Raji (cell line): ENCODE results near the gene PCDH10.

Experiments
- POLR2A ChIP-seq: IDR thresholded peaks from 2 replicates; pipeline ENCODE4 v1.6.1; 2011; ENCODE audit warnings: low read depth, low read length, control low read depth; ENCODE audit not compliant: insufficient read depth

Gene PCDH10

GRCh38 chr4:133160853-133161252 is 11.8 kb downstream of the PCDH10 start:
- no peak for TF ChIP-seq POLR2A

DNA sequence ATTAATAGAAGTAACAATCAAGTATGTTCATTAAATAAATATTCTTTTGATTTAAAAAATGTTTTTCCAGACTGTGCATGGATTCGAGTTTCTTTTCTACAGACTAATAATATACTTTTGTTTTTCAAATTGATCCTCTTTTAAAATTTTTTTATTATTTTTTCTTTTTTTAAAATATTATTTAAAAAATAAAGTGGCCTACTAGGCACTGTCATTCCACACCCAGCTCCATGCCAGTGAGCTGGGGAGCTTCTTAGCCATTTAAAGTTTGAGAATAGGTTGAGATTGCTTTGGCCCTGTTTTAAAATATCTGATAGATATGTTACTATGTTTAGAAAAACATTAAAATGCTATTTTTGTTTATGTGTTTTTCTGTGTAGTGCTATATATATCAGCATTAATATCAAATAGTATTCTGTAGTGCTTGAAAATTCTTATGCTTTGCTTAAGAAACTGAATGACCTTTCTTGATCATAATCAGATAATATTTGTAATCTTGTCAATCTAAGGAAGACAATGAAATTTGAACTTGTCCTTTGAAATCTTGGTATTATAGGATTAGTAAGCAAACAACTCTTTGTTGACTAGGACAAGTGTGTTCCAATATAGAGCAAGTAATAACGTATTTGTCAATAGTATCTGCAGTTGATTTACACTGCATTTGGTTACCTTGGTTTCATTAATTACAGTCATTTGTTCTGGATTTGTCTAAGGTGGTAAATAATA is 12.6 kb downstream of the PCDH10 start:
- TF ChIP-seq POLR2A = no peak

DNA sequence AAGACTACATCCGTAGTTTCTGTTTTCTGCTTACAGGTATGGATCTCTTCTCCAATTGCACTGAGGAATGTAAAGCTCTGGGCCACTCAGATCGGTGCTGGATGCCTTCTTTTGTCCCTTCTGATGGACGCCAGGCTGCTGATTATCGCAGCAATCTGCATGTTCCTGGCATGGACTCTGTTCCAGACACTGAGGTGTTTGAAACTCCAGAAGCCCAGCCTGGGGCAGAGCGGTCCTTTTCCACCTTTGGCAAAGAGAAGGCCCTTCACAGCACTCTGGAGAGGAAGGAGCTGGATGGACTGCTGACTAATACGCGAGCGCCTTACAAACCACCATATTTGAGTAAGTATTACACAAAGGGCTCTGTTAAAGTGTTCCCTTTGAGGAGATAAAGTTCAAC is 13.8 kb downstream of the PCDH10 start:
- TF ChIP-seq POLR2A = no peak

DNA sequence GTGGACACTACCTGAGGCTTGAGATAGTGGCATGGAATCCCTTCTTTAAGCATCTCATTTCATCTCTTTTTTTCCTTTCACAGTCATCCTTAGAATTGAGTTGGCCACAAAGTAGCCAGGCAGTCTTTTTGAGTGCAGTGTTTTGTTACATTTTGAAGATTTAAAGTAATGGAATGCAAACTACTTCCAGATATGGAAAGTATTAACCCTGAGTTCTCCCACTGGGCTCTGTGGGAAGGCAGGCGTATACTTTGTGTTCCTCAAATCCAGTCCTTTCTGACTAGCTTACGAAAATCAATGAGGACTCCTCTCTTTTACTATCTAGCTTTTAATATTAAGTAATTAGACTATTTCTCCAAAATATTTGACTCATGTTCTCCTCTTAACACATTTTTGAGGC is 29.9 kb downstream of the PCDH10 start:
- TF ChIP-seq POLR2A = no peak

DNA sequence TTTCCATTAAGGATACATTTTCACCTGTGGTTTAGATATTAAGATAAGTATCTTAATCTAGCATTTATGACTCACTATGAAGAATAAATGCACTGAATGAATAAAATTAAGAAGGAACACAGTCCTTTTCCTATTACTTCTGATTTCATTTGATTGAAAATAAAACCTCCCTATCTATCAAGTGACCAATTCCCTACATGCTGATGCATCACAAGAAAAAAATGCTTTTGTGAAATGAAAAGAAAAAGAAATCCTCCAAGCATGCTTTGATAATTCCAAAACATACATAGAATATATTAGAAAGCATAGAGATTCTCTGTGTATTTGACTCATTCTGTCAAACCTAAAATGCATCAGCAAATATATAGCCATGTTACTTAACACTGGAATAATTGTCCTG is 37.1 kb downstream of the PCDH10 start:
- no peak for TF ChIP-seq POLR2A

GRCh38 chr4:133186845-133187244 is 37.8 kb downstream of the PCDH10 start:
- no peak for TF ChIP-seq POLR2A

DNA sequence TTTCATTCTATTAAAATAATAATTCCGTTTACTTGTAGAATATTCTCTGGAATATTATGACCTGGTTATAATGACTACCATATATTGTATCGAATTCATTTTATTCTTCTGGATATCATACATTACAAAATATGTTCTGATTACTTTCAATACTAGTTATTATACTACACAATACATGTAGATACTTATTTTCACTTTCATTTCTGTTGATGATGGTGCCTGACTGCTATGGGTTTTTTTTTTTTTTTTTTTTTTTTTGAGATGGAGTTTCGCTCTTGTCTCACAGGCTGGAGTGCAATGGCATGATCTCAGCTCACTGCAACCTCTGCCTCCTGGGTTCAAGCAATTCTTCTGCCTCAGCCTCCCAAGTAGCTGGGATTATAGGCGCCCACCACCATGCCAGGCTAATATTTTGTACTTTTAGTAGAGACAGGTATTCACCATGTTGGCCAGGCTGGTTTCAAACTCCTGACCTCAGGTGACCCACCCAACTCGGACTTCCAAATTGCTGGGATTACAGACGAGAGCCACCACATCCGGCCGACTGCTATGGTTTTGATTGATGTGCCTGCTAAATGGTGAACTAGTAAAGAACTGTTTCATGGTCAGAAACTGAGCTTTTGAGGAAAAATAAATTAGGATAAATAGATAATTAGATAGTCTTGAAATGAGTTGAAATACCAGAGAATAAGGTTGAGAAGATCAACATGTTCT is 39.5 kb downstream of the PCDH10 start:
- TF ChIP-seq POLR2A = no peak

GRCh38 chr4:133189147-133189517 is 40.0 kb downstream of the PCDH10 start:
- no peak for TF ChIP-seq POLR2A

DNA sequence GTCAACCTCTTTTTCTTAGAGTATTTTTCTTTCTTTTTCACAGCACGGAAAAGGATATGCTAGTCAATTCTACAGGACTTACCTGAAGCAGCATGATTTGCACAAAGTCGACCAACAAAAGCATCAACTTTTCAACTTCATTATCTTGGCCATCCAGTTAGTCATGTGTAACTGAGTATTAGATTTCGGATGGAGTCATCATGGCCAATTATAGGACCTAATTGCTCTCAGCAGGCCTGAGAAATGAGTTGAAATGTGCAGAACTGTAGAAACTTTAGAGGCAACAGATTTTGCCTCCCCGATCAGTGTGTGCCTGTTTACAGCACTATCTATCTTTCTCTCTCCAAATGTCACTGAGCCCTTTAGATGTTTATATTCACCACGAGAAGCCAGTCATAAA is 41.0 kb downstream of the PCDH10 start:
- no peak for TF ChIP-seq POLR2A

DNA sequence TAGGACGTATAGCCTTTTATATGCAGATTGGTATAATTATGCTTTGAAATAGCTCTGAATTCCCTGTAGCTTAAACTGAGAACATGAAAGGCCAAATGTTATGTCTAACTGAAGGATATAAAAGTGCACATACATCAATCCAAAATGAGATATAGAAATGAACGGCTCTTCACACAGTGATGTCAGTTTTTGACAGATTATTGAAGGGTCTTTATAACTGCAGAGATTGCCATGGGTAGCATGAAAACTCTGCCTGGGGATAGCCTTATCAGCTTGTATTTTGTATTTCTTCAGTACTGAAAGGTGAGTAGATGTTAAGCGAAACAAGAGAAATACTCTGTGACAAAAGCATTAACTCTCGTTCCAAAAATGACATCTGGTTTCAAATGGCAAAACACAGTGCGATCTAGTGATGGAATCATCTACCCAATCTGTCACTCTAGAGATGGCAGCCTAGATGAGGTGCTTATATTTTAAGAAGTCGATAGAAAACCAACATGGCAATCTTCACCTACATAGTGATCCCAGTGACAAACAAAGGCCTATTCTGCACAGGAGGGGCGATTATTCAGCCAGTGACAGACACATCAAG is 59.7 kb downstream of the PCDH10 start:
- no peak for TF ChIP-seq POLR2A

- TF ChIP-seq POLR2A = no peak
Measured at GRCh38 chr4:133233922-133234321, 84.8 kb downstream of the PCDH10 start.
